ENCODE measurements around the gene RFX3.

The RFX3 gene

DNA sequence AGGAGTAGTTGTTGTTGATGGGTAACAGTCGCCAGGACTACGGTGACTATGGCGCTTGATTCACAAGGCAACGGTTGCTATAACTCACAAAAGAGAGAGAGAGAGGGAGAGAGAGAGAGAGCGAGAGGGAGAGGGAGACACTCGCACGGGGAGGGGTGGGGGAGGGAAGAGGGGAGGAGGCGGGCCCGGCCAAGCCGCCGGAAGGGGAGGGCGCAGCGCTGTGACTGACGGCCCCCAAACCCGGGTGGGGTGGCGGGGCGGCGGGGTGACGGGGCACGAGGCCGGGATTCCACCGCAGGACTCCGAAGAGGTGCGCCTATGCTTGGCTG, at the start of gene RFX3:
Gene RFX3, minus strand, starts transcription at position 166 of the 329 bp plus-strand sequence. CDS start 130,413 bp downstream, outside the sequence.
- Histone ChIP-seq H3K36me3 (replicated peaks; ENCODE audit: insufficient read depth, low read length) (no peaks in the 10 kb centered on the region), H3K4me2 (ENCODE audit: low read depth, low read length) (peak within 1 kb of the TSS; percentile 90), H3K9me2 (replicated peaks; ENCODE audit: insufficient read depth, low read length) (no peaks in the 10 kb centered on the region), H3K79me2 (ENCODE audit: low read length) (peaks cover 37% of the 10 kb centered on the region), H2AFZ (ENCODE audit: low read length) (peak within 1 kb of the TSS; percentile 72), H3F3A (ENCODE audit: insufficient read depth, low read length) (peaks cover 38% of the 10 kb centered on the region), H3K4me1 (ENCODE audit: low read length) (peaks cover 23% of the 10 kb centered on the region), H4K20me1 (ENCODE audit: insufficient read depth, low read length) (0 out of 2 replicates have a peak, but pooled peaks cover 5% of the 10 kb centered on the region), H3K4me3 (ENCODE audit: low read length) (peak within 1 kb of the TSS; percentile 97), H3K27me3 (replicated peaks; ENCODE audit: insufficient read depth, low read length) (no peaks in the 10 kb centered on the region), H3K9ac (ENCODE audit: low read length) (peak within 1 kb of the TSS; percentile 100), H3K27ac (ENCODE audit: low read length) (peak within 1 kb of the TSS; percentile 99), H3K9me3 (replicated peaks; ENCODE audit: insufficient read depth, low read length) (no peaks in the 10 kb centered on the region)
- TF ChIP-seq EZH2 (optimal IDR thresholded peaks at IDR 0.05; ENCODE audit: low read depth, low read length) (no peak), EZH2phosphoT487 (IDR thresholded peaks at IDR 0.05; ENCODE audit: low read length) (no peak)
- TF ChIP-seq, protein P1, sequence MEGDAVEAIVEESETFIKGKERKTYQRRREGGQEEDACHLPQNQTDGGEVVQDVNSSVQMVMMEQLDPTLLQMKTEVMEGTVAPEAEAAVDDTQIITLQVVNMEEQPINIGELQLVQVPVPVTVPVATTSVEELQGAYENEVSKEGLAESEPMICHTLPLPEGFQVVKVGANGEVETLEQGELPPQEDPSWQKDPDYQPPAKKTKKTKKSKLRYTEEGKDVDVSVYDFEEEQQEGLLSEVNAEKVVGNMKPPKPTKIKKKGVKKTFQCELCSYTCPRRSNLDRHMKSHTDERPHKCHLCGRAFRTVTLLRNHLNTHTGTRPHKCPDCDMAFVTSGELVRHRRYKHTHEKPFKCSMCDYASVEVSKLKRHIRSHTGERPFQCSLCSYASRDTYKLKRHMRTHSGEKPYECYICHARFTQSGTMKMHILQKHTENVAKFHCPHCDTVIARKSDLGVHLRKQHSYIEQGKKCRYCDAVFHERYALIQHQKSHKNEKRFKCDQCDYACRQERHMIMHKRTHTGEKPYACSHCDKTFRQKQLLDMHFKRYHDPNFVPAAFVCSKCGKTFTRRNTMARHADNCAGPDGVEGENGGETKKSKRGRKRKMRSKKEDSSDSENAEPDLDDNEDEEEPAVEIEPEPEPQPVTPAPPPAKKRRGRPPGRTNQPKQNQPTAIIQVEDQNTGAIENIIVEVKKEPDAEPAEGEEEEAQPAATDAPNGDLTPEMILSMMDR (IDR thresholded peaks at IDR 0.05; ENCODE audit: low read length) = no peak
- DNase-seq = peak; percentile 87

DNA sequence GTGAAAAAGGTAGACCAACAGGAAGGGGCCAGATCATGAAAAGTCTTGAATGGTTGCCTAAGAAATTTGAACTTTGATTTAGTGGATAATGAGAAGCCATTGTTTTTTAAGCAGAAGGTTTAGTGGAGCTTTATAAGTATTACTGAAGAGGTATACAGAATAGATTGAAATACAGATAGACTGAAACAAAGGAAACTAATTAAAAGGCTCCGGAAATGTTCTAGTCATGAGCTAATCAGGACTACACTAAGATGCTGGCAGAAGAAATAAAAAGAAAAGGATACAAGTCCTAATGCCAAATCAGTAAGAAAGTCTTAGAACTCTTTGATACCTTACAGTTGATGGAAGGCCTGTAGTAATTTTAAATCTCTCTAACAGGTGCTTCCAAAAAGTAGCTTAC, 45.7 kb upstream of the RFX3 start:
- Histone ChIP-seq H3K9ac (ENCODE audit: low read length) (no peak overlapping the region), H3K4me3 (ENCODE audit: low read length) (no peak overlapping the region), H3F3A (ENCODE audit: insufficient read depth, low read length) (no peaks in the 10 kb centered on the region), H3K4me1 (ENCODE audit: low read length) (0 out of 2 replicates have a peak, but pooled peaks cover 3% of the 10 kb centered on the region), H3K4me2 (ENCODE audit: low read depth, low read length) (no peak overlapping the region), H4K20me1 (ENCODE audit: insufficient read depth, low read length) (no peaks in the 10 kb centered on the region), H3K36me3 (replicated peaks; ENCODE audit: insufficient read depth, low read length) (no peaks in the 10 kb centered on the region), H3K27ac (ENCODE audit: low read length) (no peak overlapping the region), H3K9me2 (replicated peaks; ENCODE audit: insufficient read depth, low read length) (no peaks in the 10 kb centered on the region), H3K79me2 (ENCODE audit: low read length) (no peaks in the 10 kb centered on the region), H3K9me3 (replicated peaks; ENCODE audit: insufficient read depth, low read length) (no peaks in the 10 kb centered on the region), H3K27me3 (replicated peaks; ENCODE audit: insufficient read depth, low read length) (no peaks in the 10 kb centered on the region), H2AFZ (ENCODE audit: low read length) (no peak overlapping the region)
- TF ChIP-seq EZH2phosphoT487 (IDR thresholded peaks at IDR 0.05; ENCODE audit: low read length) (no peak), EZH2 (optimal IDR thresholded peaks at IDR 0.05; ENCODE audit: low read depth, low read length) (no peak)
- TF ChIP-seq, protein P1 (IDR thresholded peaks at IDR 0.05; ENCODE audit: low read length) = no peak
- DNase-seq = no peak

DNA sequence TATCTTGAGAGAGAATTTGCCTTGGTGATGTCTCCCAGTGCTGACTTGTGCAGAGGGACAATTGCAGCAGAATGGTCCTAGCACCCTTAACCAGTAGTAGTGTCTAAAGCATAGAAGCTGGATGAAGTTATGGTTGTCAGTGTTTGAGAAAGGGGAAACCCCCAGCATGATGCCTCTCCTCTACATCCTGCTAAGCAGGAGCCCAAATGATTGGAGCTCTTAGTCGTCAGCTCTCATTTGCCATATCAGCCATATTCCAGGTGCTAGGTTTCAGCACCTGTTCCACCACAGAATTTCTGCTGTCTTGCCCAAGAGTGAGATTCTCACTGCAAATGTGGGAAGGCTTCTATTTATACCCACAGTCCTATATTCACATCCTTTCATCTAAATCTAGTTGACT, 43.7 kb upstream of the RFX3 start:
- Histone ChIP-seq H3K9me3 (replicated peaks; ENCODE audit: insufficient read depth, low read length) (no peaks in the 10 kb centered on the region), H3K4me3 (ENCODE audit: low read length) (no peak overlapping the region), H3F3A (ENCODE audit: insufficient read depth, low read length) (no peaks in the 10 kb centered on the region), H4K20me1 (ENCODE audit: insufficient read depth, low read length) (no peaks in the 10 kb centered on the region), H3K9ac (ENCODE audit: low read length) (no peak overlapping the region), H2AFZ (ENCODE audit: low read length) (no peak overlapping the region), H3K27ac (ENCODE audit: low read length) (no peak overlapping the region), H3K4me1 (ENCODE audit: low read length) (0 out of 2 replicates have a peak, but pooled peaks cover 3% of the 10 kb centered on the region), H3K4me2 (ENCODE audit: low read depth, low read length) (no peak overlapping the region), H3K9me2 (replicated peaks; ENCODE audit: insufficient read depth, low read length) (no peaks in the 10 kb centered on the region), H3K79me2 (ENCODE audit: low read length) (no peaks in the 10 kb centered on the region), H3K36me3 (replicated peaks; ENCODE audit: insufficient read depth, low read length) (no peaks in the 10 kb centered on the region), H3K27me3 (replicated peaks; ENCODE audit: insufficient read depth, low read length) (no peaks in the 10 kb centered on the region)
- DNase-seq = peak; percentile 28
- TF ChIP-seq, protein P1 (IDR thresholded peaks at IDR 0.05; ENCODE audit: low read length) = no peak
- no peak for TF ChIP-seq EZH2 (optimal IDR thresholded peaks at IDR 0.05; ENCODE audit: low read depth, low read length)
- no peak for TF ChIP-seq EZH2phosphoT487 (IDR thresholded peaks at IDR 0.05; ENCODE audit: low read length)

Measured in MM.1S (cell line).